ENCODE data around the gene NHLRC2.

Gene NHLRC2

GRCh38 chr10:113866551-113867394 lies 12.3 kb downstream of the NHLRC2 start:
- DNase-seq = no peak

GRCh38 chr10:113867904-113868303 lies 13.4 kb downstream of the NHLRC2 start:
- DNase-seq = no peak

DNA sequence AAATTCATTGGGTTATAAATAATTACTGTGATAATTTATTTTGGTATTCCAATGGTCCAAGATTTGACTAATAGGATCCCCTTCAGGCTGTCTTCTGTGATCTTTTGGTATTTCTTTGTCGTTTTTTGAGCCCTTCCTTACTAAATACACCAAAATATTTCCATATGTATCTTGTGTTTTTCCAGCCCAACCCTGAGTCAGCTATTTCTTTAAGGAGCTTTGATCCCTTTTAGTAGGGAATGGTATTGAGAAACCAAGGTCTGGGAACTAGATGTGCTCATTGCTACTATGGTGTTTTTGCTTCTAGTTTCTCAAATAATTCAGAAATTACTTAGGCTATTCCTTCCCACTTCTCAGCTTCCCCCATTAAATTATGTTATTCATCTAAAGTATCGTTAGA lies 15.3 kb downstream of the NHLRC2 start:
- DNase-seq = no peak

GRCh38 chr10:113872139-113873030 lies 17.9 kb downstream of the NHLRC2 start:
- DNase-seq = no peak

DNA sequence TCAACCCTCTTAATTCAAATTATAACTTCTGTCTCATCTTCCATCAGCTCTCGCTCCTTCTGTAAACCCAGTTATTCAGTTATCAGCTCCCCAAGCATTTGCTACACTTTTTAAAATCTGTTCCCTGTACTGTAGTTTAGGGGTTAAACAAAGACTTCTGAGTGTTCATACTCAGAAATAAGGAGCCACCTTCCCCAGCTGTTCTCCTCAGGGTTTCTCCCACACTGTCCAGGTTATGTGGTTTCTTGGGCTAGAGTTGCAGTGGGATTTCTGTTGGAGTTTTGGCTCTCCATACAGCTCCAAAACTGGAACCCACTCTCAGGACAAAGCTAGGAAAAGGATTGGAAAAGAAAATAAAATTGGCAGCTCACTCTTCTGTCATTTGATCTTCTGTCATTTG lies 20.8 kb downstream of the NHLRC2 start:
- DNase-seq = no peak

DNA sequence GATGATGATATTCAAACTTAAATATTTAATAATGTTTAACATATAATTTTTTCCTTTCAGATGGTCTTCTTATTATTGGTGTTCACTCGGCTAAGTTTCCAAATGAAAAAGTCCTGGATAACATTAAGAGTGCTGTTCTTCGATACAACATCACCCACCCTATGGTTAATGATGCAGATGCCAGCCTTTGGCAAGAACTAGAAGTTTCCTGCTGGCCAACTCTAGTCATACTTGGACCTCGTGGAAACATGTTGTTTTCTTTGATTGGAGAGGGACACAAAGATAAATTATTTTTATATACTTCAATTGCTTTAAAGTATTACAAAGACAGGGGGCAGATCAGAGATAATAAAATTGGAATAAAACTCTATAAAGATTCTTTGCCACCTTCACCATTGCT lies 22.0 kb downstream of the NHLRC2 start:
- no peak for DNase-seq

GRCh38 chr10:113879691-113880090 lies 25.2 kb downstream of the NHLRC2 start:
- DNase-seq = no peak

DNA sequence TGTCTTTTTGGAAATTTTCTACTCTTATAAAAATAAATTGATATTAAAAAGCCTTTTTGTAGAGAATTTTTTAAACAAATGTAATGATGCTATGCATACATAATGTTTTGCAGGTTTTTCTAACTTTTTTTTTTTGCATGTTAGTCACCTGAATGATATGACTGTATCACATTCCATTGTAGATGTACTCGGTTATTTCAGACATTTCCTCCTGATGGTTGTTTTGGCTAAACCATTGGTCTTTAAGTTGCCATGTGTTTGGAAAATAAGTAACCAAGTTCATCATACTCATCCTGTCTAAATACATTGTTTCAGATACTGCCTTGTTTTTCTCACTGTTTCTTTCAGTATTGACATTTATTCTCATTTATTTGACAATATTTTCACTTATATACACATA lies 25.8 kb downstream of the NHLRC2 start:
- no peak for DNase-seq

DNA sequence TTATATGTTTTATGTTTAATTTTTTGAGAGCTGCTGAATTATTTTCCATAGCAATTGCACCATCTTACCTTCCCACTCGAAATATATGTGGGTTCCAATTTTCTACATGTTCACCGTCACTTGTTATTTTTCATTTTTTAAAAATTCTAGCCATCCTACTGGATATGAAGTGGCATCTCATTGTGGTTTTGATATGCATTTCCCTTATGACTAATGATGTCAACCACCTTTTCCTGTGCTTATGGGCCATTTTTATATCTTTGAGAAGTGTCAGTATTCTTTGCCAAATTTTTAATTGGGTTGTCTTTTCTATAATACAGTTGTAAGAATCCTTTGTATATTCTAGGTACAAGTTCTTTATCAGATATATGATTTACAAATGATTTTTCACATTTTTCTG lies 27.8 kb downstream of the NHLRC2 start:
- DNase-seq = no peak

DNA sequence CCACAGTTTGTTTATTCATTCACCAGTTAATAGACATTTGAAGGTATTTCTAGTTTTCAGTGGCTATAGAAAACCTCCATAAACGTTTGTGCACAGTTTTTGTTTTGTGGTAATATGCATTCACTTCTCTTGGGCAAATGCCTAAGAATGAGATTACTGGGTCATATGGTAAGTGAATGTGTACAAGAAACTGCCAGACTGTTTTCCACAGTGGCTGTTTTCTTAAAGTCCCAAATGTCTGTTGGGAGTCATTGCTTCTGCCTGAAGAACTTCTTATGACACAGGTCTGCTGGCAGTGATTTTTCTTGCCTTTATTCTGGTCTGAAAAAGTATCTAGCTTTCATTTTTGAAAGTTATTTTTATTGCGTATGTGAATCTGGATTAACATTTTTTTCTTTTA lies 35.5 kb downstream of the NHLRC2 start:
- no peak for DNase-seq

DNA sequence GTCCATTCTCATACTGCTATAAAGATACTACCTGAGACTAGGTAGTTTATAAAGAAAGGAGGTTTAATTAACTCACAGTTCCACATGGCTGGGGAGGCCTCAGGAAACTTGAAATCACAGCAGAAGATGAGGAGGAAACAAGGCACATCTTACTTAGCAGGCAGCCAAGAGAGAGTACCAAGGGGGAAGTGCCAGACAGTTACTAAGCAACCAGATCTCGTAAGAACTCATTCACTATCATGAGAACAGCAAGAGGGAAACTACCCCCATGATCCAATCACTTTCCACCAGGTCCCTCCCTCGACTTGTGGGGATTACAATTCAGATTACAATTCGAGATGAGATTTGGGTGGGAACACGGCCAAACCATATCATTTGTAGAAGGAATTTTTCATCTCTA lies 36.3 kb downstream of the NHLRC2 start:
- no peak for DNase-seq

DNA sequence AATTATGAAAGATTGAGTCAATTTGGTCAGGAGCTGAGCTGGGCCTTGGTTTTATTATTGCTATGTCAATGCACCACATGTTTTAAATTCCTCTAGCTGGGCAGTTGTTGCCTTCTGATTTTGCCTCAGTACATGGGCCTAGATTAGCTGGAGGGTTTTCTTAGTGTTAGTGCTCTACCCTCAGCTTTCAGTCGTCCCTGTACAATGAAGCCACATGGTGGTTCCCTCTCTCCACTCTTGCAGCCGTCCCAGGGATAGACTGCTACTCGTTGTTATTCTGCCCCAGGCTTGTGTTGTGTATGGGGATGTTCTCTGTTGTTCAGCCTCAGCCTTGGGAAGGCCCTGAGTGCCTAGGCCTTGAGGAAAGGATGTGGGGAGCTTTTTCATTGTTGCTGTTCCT lies 37.0 kb downstream of the NHLRC2 start:
- DNase-seq = no peak

GRCh38 chr10:113893570-113893969 lies 39.1 kb downstream of the NHLRC2 start:
- no peak for DNase-seq

DNA sequence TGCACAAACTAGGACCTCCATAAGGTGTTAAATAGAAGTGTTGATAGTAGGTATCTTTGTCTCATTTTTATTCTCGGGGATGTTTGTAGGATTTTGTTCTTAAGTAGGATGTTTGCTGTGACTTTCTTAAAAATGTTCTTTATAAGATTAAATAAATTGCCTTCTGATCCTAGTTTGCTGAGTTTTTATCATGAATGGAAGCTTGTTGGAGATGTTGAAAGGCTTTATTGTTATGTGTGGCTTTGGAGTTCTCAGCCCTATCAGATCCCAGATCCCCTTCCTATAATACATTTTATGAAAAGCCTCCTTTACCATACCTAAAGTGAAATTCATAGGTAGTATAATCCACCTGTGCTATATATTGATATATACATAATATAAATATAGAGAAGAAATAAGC lies 40.1 kb downstream of the NHLRC2 start:
- no peak for DNase-seq

DNA sequence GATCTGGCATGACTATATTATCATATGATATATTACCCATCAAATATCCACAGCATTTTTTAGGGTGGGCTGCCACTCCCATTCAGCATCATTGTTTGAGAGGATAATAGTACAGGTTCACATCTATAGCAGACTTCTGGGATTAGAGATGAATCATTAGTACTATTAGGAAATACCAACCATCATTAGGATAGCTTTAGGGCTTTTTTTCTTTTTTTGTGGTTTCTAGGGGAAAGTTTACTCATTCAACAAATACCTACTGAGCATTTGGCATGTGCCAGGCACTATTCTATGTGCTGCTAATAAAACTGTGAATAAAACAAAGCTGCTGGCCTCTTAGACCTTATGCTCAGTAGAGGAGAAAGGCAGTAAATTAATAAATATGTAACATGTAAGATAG lies 40.6 kb downstream of the NHLRC2 start:
- DNase-seq = no peak

- DNase-seq = no peak
Observed at GRCh38 chr10:113897693-113898618, 43.5 kb downstream of the NHLRC2 start.

DNA sequence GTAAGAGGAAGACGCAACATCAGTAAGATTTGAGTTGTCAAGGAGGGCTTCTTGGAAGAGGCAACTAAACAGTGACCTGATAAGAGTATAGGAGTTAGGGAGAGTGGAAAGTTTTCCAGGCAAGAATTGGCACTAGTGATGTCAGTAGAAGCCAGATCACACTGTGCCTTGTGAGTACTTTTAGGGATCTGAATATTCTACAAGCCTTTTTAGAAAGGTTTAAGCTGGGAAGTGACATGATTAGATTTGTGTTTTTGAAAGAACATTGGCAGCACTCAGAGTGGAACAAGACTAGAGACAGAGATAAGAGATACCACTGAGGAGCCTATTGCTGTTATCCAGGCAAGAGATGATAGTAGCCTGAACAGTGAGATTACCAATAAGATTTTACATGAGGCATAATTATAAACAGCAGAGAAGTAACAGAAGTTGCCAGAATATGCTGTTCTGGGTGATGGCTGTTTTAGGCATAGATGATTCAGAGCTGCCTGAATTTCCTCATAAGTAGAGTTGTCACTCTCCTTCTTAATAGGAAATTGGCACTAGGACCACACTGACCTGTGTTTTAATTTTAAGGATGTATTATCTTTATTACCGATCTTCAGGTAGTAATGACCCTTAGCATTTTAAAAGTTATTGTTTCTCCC lies 45.6 kb downstream of the NHLRC2 start:
- no peak for DNase-seq

DNA sequence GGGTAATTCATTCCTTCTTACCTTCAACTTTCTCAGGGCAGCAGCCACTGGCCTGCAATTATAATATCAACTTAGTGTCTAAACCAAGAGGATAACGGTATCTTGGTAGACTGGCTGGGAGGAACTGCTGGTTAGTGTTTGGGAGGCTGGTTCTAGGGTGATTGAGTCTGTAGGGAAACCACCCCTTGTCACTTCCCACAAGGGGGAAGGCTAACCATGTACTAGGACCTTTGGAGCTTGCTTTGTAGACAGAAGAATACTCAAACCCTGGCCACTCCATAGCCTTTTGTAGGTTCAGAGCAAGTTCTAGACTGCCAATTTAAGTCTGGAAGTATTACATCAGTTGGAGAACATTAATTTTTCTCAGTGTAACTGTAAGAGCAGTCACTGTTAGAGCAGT lies 51.3 kb downstream of the NHLRC2 start:
- DNase-seq = no peak

DNA sequence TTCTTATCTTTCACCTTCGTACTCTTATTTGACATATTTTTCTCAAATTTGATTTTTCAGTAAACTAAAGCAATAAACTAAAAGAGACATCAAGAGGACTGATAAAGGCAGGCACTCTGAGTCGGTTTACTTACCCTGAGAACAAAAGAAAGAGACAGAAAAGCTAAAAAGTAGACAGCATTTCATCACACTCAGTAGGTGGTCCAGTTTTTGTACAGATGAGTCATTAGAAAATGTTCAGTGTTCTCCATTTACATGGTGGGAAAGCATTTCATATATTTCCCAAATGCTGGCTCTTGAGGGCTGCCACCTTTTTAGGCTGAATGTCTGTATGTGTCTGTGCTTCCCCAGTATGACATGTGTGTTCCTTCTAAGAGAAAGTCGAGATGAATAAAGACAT lies 52.7 kb downstream of the NHLRC2 start:
- no peak for DNase-seq

- no peak for DNase-seq
Observed at GRCh38 chr10:113908236-113908635, 53.8 kb downstream of the NHLRC2 start.

GRCh38 chr10:113911113-113911512 lies 56.7 kb downstream of the NHLRC2 start:
- DNase-seq = no peak

GRCh38 chr10:113911839-113912238 lies 57.4 kb downstream of the NHLRC2 start:
- DNase-seq = no peak

- DNase-seq = no peak
Observed at GRCh38 chr10:113912582-113912981, 58.1 kb downstream of the NHLRC2 start.

Data from 8988T (cell line).